OCI-LY3 (cell line): ENCODE results near the gene SMYD5.

ENCODE experiments used
- H2AFZ ChIP-seq: fragments of 200-600, 300-600 bp; shearing (Covaris generic); 2 replicates; pipeline ENCODE4 v1.6.0; 2014; ENCODE audit warnings: antibody characterized with exemption, low read depth, low read length
- H3K27ac ChIP-seq: fragments of 200-600, 300-600 bp; sonication (generic); 2 replicates; pipeline ENCODE4 v1.5.1; 2014; ENCODE audit warnings: mild to moderate bottlenecking, low read length, moderate library complexity, mixed read lengths
- H3K27me3 ChIP-seq: fragments of 200-600, 300-600 bp; sonication (generic); 2 replicates; pipeline ENCODE4 v1.6.1; 2014; ENCODE audit warnings: low read depth, low read length, mixed read lengths
- H3K36me3 ChIP-seq: fragments of 200-600, 300-600 bp; sonication (generic); replicated peaks from 2 replicates; pipeline ENCODE3; 2014; ENCODE audit warnings: low read depth, low read length, mixed read lengths
- H3K4me1 ChIP-seq: fragments of 300-600, 200-600 bp; sonication (generic); 2 replicates; pipeline ENCODE4 v1.6.1; 2014; ENCODE audit warnings: low read length, mixed read lengths
- H3K4me2 ChIP-seq: fragments of 200-600, 300-600 bp; sonication (generic); 2 replicates; pipeline ENCODE4 v1.6.1; 2014; ENCODE audit warnings: low read length, mixed read lengths
- H3K4me3 ChIP-seq: fragments of 300-600, 200-600 bp; sonication (generic); 2 replicates; pipeline ENCODE4 v1.5.1; 2014; ENCODE audit warnings: antibody characterized with exemption, mild to moderate bottlenecking, low read length, moderate library complexity
- H3K79me2 ChIP-seq: fragments of 300-600, 200-600 bp; shearing (Covaris generic); 2 replicates; pipeline ENCODE4 v1.6.1; 2014; ENCODE audit warnings: mild to moderate bottlenecking, low read length, mixed read lengths
- H3K9ac ChIP-seq: fragments of 300-600, 200-600 bp; shearing (Covaris generic); 2 replicates; pipeline ENCODE4 v1.6.0; 2014; ENCODE audit warnings: mild to moderate bottlenecking, low read length, moderate library complexity
- H3K9me3 ChIP-seq: fragments of 200-600, 300-600 bp; shearing (Covaris generic); 2 replicates; pipeline ENCODE4 v1.6.1; 2014; ENCODE audit warnings: low read length, mixed read lengths; ENCODE audit not compliant: insufficient read depth
- H4K20me1 ChIP-seq: fragments of 200-600, 300-600 bp; sonication (generic); 2 replicates; pipeline ENCODE4 v1.6.1; 2016; ENCODE audit warnings: low read length, mixed read lengths; ENCODE audit not compliant: insufficient read depth
- EZH2phosphoT487 ChIP-seq: fragments of 200-600 bp; shearing (Covaris generic); IDR thresholded peaks from 2 replicates; pipeline ENCODE4 v1.6.1; 2018; ENCODE audit warnings: antibody characterized with exemption, mixed run types, low read depth
- TF ChIP-seq, protein P1 (sequence below): fragments of 200-600, 300-600 bp; sonication (generic); IDR thresholded peaks from 2 replicates; pipeline ENCODE4 v1.5.1; 2014; ENCODE audit warnings: antibody characterized with exemption, low read length, low read depth

The SMYD5 gene

DNA sequence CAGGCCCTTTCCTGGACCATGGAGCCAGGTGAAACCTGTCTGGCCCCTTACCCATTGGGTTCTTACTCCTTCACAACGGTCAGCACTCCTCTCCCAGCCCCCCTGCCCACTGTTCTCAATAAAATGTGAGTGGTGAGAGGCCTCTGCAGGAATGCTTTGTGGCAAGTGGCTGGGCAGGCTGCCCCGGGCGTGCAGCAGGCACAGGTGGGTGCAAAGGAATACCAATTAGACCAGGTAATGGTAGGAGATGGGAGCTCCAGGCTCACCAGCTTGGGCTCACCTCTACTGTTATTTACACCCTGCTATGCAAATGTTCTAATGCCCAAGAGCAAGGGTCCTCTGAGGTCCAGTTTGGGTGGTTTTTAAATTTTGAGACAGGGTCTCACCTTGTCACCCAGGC lies 13.0 kb downstream of the SMYD5 start:
- no peak overlapping the region for H3K4me3 ChIP-seq
- no peaks in the 10 kb centered on the region for H4K20me1 ChIP-seq
- peaks cover 13% of the 10 kb centered on the region for H3K36me3 ChIP-seq
- no peaks in the 10 kb centered on the region for H3K9me3 ChIP-seq
- H2AFZ ChIP-seq: no peak overlapping the region
- no peak overlapping the region for H3K4me2 ChIP-seq
- H3K79me2 ChIP-seq: no peaks in the 10 kb centered on the region
- no peaks in the 10 kb centered on the region for H3K4me1 ChIP-seq
- H3K9ac ChIP-seq: no peak overlapping the region
- H3K27ac ChIP-seq: no peak overlapping the region
- TF ChIP-seq, protein P1, sequence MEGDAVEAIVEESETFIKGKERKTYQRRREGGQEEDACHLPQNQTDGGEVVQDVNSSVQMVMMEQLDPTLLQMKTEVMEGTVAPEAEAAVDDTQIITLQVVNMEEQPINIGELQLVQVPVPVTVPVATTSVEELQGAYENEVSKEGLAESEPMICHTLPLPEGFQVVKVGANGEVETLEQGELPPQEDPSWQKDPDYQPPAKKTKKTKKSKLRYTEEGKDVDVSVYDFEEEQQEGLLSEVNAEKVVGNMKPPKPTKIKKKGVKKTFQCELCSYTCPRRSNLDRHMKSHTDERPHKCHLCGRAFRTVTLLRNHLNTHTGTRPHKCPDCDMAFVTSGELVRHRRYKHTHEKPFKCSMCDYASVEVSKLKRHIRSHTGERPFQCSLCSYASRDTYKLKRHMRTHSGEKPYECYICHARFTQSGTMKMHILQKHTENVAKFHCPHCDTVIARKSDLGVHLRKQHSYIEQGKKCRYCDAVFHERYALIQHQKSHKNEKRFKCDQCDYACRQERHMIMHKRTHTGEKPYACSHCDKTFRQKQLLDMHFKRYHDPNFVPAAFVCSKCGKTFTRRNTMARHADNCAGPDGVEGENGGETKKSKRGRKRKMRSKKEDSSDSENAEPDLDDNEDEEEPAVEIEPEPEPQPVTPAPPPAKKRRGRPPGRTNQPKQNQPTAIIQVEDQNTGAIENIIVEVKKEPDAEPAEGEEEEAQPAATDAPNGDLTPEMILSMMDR: no peak
- no peak for TF ChIP-seq EZH2phosphoT487
- H3K27me3 ChIP-seq: no peaks in the 10 kb centered on the region

DNA sequence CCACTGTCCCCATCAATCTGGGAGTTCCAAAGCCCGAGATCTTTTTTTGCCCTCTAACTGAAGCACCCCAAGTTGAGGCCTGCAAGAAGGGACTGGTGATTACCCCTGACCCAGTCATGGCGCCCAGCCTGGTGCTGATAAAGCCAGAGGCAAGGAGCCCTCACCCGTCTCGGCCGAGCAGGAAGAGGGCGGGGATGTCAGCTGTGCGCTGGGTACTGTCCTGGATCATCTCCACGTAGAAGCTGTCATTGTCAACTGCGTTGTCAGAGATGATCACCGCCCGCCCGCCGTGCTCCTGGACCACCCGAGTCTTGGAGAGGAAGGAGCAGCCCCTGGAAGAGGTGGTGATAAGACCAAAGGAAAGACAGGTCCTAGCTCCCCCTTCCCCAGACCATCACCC lies 14.6 kb downstream of the SMYD5 start:
- H3K79me2 ChIP-seq: no peaks in the 10 kb centered on the region
- no peaks in the 10 kb centered on the region for H4K20me1 ChIP-seq
- H3K4me3 ChIP-seq: no peak overlapping the region
- peaks cover 6% of the 10 kb centered on the region for H3K36me3 ChIP-seq
- H3K27me3 ChIP-seq: no peaks in the 10 kb centered on the region
- H3K4me1 ChIP-seq: peaks cover 4% of the 10 kb centered on the region
- no peaks in the 10 kb centered on the region for H3K9me3 ChIP-seq
- H3K4me2 ChIP-seq: no peak overlapping the region
- H2AFZ ChIP-seq: no peak overlapping the region
- no peak overlapping the region for H3K27ac ChIP-seq
- no peak overlapping the region for H3K9ac ChIP-seq
- no peak for TF ChIP-seq EZH2phosphoT487
- TF ChIP-seq, protein P1: no peak

DNA sequence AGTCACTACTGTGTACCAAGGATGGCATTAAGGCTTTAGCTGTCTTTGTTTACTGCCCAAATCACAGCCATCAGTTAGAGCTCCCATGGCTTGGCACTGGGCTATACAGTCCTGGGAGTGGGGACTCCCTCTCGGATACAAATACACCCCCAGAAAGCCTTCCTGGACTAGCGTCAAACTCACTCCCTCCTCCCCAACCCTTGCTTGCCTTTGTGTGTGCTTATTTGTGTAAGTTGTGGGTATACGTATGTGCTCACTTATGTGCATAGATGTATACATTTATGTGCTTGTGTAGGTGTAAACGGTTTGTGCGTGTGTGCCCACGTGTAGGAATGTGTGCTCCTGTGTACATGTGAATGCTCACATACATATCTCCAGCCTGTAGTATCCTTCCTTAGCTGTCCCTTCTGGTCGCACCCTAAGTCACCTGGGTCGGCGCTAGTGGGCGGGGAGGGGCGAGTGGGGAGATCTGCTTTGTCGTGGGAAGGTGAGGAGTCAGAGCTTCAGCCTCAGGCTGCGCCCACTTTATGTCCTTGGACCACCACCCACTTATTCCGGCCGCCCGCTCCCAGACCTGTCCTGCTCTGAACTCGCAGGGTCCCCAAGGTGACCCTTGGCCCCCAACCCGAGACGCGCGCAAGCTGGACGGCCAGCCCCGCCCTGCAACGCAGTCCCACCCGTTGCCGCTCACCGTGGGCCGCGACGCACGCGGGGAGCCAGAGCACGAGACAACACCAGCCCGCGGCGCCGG lies 18.5 kb downstream of the SMYD5 start:
- Histone ChIP-seq H3K4me3 (peak overlapping the region; percentile 99), H3K9ac (peak overlapping the region; percentile 48), H3K36me3 (peaks cover 5% of the 10 kb centered on the region), H4K20me1 (peaks cover 30% of the 10 kb centered on the region), H3K9me3 (no peaks in the 10 kb centered on the region), H3K4me1 (peaks cover 18% of the 10 kb centered on the region), H3K79me2 (peaks cover 36% of the 10 kb centered on the region), H3K27ac (no peak overlapping the region), H3K27me3 (no peaks in the 10 kb centered on the region), H2AFZ (peak overlapping the region; percentile 35; the same call in 1 of the 2 replicates), H3K4me2 (peak overlapping the region; percentile 90)
- TF ChIP-seq, protein P1: 0 out of 2 replicates have a peak, but pooled peaks have one; percentile 6
- TF ChIP-seq EZH2phosphoT487: no peak

DNA sequence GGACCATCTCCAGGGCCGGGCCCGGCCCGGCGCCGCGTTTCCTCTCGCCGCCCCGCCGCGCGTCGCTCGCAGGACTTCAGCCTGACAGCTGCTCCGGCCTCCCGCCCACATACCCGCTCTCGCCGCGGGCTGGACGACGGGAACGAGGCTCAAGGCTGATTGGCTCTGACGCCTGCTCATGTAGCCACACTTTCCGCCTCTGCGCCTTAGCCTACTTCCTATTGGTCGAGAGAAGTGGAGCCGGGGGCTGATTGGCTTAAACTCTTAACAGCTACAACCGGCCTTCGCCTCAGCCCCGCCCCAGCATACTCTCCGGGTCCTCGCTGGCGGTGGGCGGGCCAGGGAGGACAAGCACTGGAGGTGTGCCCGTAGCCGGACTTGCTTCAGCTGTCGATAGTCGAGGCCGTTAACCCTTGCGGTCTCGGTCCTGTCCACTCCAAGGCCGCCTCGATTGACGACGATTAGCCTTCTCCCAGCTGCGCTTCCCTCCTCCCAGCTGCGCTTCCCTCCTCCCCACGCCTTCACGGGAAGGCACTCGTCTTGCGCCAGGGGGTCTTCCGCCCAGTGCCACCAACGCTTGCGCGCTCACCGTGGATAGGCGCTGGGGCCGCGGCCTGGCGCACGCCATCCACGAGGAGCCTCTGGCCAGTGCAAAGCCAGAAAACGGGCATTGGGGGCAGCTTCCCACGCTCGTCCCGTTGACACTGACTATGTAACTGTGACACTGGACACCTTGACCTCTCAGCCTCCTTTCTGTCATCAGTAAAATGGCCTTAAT lies 19.3 kb downstream of the SMYD5 start, which contains the start of gene PRADC1:
Gene PRADC1 (minus strand): TSS at position 86 of the 778 bp plus-strand sequence. CDS start 79 bp downstream, at position 7.
- peak within 1 kb of the TSS; percentile 72 for H3K9ac ChIP-seq
- peak within 1 kb of the TSS; percentile 97 for H3K4me2 ChIP-seq
- H3K36me3 ChIP-seq: peaks cover 9% of the 10 kb centered on the region
- H4K20me1 ChIP-seq: peaks cover 36% of the 10 kb centered on the region
- H3K9me3 ChIP-seq: no peaks in the 10 kb centered on the region
- H3K27ac ChIP-seq: peak within 1 kb of the TSS; percentile 41
- H3K27me3 ChIP-seq: no peaks in the 10 kb centered on the region
- peak within 1 kb of the TSS; percentile 98 for H2AFZ ChIP-seq
- peaks cover 18% of the 10 kb centered on the region for H3K4me1 ChIP-seq
- H3K4me3 ChIP-seq: peak within 1 kb of the TSS; percentile 99
- TF ChIP-seq, protein P1: no peak
- TF ChIP-seq EZH2phosphoT487: no peak
- peaks cover 43% of the 10 kb centered on the region for H3K79me2 ChIP-seq
